Renal cortex interstitium (tissue), 11 donors: ENCODE data around the gene ITIH3. TPM values are rescaled to one million over a fixed set of nuclear protein-coding genes. Genes with fewer than 3 reads are reported as not detected.

Experiments used
- DNase-seq, 11 donors: peaks; one replicate each; pipeline ENCODE4 v3.0.0-alpha.2; 2013; ENCODE audit warnings: low read depth in 9 of 11, low spot score in 4 of 11; ENCODE audit errors: extremely low read depth in 1 of 11
- polyA plus RNA-seq, 3 donors: library from polyadenylated mRNA; unstranded; fragments of 120-200 nt; gene quantifications; one replicate each; pipeline ENCODE4 v1.2.1, GENCODE V29; 2013; ENCODE audit not compliant: insufficient read length in 3 of 3

Gene ITIH3
- polyA plus RNA-seq, 3 donors, result 5.8 to 8.0 (median 7.2) TPM

- DNase-seq, result no peak
These were observed 42.4 kb downstream of the ITIH3 start for GRCh38 chr3:52836986-52837385.

GRCh38 chr3:52838561-52839267 is 44.1 kb downstream of the ITIH3 start:
- no peak for DNase-seq

GRCh38 chr3:52839268-52839575 is 44.6 kb downstream of the ITIH3 start:
- no peak for DNase-seq

- DNase-seq, result no peak
These were observed 45.4 kb downstream of the ITIH3 start for GRCh38 chr3:52839892-52840545.

- no peak for DNase-seq
These were observed 46.8 kb downstream of the ITIH3 start for GRCh38 chr3:52841211-52841980.

- no peak for DNase-seq
These were observed 47.4 kb downstream of the ITIH3 start for GRCh38 chr3:52841981-52842340.

- DNase-seq, result no peak
These were observed 47.8 kb downstream of the ITIH3 start for GRCh38 chr3:52842424-52842823.

GRCh38 chr3:52843108-52843865 is 48.7 kb downstream of the ITIH3 start:
- no peak for DNase-seq

- DNase-seq, result no peak
These were observed 49.3 kb downstream of the ITIH3 start for GRCh38 chr3:52843881-52844280.

GRCh38 chr3:52844290-52844975 is 49.8 kb downstream of the ITIH3 start:
- no peak for DNase-seq

- no peak for DNase-seq
These were observed 50.6 kb downstream of the ITIH3 start for GRCh38 chr3:52845157-52845556.

GRCh38 chr3:52845691-52846431 is 51.3 kb downstream of the ITIH3 start:
- DNase-seq, result no peak

GRCh38 chr3:52846432-52846965 is 51.9 kb downstream of the ITIH3 start:
- DNase-seq, result no peak

- no peak for DNase-seq
These were observed 52.6 kb downstream of the ITIH3 start for GRCh38 chr3:52847241-52847640.

- DNase-seq, result no peak
These were observed 53.1 kb downstream of the ITIH3 start for GRCh38 chr3:52847726-52848125.

- DNase-seq, result no peak
These were observed 54.0 kb downstream of the ITIH3 start for GRCh38 chr3:52848617-52849016.

- DNase-seq, result no peak
These were observed 55.1 kb downstream of the ITIH3 start for GRCh38 chr3:52849656-52850055.

- DNase-seq, result peak in 3 of 11 donors; percentile 17 to 22 (median 18)
These were observed 56.8 kb downstream of the ITIH3 start for GRCh38 chr3:52851348-52851747.
